M059J (cell line): ENCODE results near the gene FBXL15. TPM values are rescaled to one million over a fixed set of nuclear protein-coding genes. Genes with fewer than 3 reads are reported as not detected.
A peak's percentile ranks its signal among the peaks of the same experiment; 100 is the strongest.

Experiments used
- DNase-seq: peaks from one replicate; pipeline ENCODE4 v3.0.0-alpha.2; 2012; ENCODE audit warnings: low read depth
- total RNA-seq: library from RNA; depleted of rRNA; stranded (reverse); fragments of >200 nt; shearing (Covaris generic); gene quantifications from 2 replicates; pipeline ENCODE4 v1.2.3, GENCODE V29; 2014

Gene FBXL15
- total RNA-seq, 1 experiment from 2014 or later, result 18.8 TPM

GRCh38 chr10:102410429-102411073, 10.1 kb upstream of the FBXL15 start:
- DNase-seq, result no peak

GRCh38 chr10:102411341-102412255, 9.0 kb upstream of the FBXL15 start:
- no peak for DNase-seq

- no peak for DNase-seq
These were observed 8.3 kb upstream of the FBXL15 start for GRCh38 chr10:102412293-102412692.

GRCh38 chr10:102413053-102413705, 7.5 kb upstream of the FBXL15 start:
- DNase-seq, result peak; percentile 37

- no peak for DNase-seq
These were observed 6.7 kb upstream of the FBXL15 start for GRCh38 chr10:102413806-102414561.

- no peak for DNase-seq
These were observed 5.9 kb upstream of the FBXL15 start for GRCh38 chr10:102414749-102415148.

- DNase-seq, result no peak
These were observed 4.4 kb upstream of the FBXL15 start for GRCh38 chr10:102416283-102416682.

GRCh38 chr10:102416695-102417094, 3.9 kb upstream of the FBXL15 start:
- DNase-seq, result no peak

- no peak for DNase-seq
These were observed 1.9 kb upstream of the FBXL15 start, which contains the start of gene PSD for GRCh38 chr10:102418622-102419268. Gene PSD, minus strand, starts transcription at chr10:102418785. Its CDS starts 1,747 bp downstream, at chr10:102417038.

- peak; percentile 33 for DNase-seq
These were observed 1.1 kb upstream of the FBXL15 start for GRCh38 chr10:102419269-102420180.

- no peak for DNase-seq
These were observed 389 bp upstream of the FBXL15 start for GRCh38 chr10:102420181-102420713.

GRCh38 chr10:102421507-102421756, 796 bp downstream of the FBXL15 start:
- DNase-seq, result no peak

GRCh38 chr10:102421757-102422512, 1.3 kb downstream of the FBXL15 start:
- no peak for DNase-seq

GRCh38 chr10:102422545-102423129, 2.0 kb downstream of the FBXL15 start:
- DNase-seq, result no peak

GRCh38 chr10:102423372-102423968, 2.8 kb downstream of the FBXL15 start:
- no peak for DNase-seq

- DNase-seq, result no peak
These were observed 3.5 kb downstream of the FBXL15 start for GRCh38 chr10:102424145-102424544.

GRCh38 chr10:102424916-102425315, 4.3 kb downstream of the FBXL15 start:
- DNase-seq, result no peak

GRCh38 chr10:102425444-102425843, 4.8 kb downstream of the FBXL15 start:
- DNase-seq, result no peak
